Measurements from ENCODE around the gene SH2D2A.
A peak's percentile ranks its signal among the peaks of the same experiment; 100 is the strongest.

SH2D2A gene

GRCh38 chr1:156812293-156812990 is 4.2 kb downstream of the SH2D2A start:
- Histone ChIP-seq H3K4me3 (ENCODE audit: low read length in 2 of 2) (no peak overlapping the region), H3K27ac (ENCODE audit: low read depth in 2 of 2, low read length in 2 of 2) (no peak overlapping the region), H3K4me1 (ENCODE audit: control insufficient read depth in 2 of 2, insufficient read depth in 2 of 2, low read length in 2 of 2) (peaks cover 16 to 18% of the 10 kb centered on the region in 2 donors), H3K9ac (ENCODE audit: low read depth in 1 of 2, low read length in 2 of 2) (no peak overlapping the region), H3K9me3 (ENCODE audit: control insufficient read depth in 2 of 2, low read length in 2 of 2) (no peaks in the 10 kb centered on the region), H3K27me3 (ENCODE audit: control insufficient read depth in 2 of 2, insufficient read depth in 2 of 2, low read length in 2 of 2) (no peaks in the 10 kb centered on the region), H3K36me3 (ENCODE audit: control insufficient read depth in 2 of 2, insufficient read depth in 2 of 2, low read length in 2 of 2) (no peaks in the 10 kb centered on the region)

GRCh38 chr1:156811168-156811567 is 5.5 kb downstream of the SH2D2A start:
- Histone ChIP-seq H3K36me3 (ENCODE audit: control insufficient read depth in 2 of 2, insufficient read depth in 2 of 2, low read length in 2 of 2) (no peaks in the 10 kb centered on the region), H3K27ac (ENCODE audit: low read depth in 2 of 2, low read length in 2 of 2) (no peak overlapping the region), H3K9me3 (ENCODE audit: control insufficient read depth in 2 of 2, low read length in 2 of 2) (no peaks in the 10 kb centered on the region), H3K4me3 (ENCODE audit: low read length in 2 of 2) (no peak overlapping the region), H3K4me1 (ENCODE audit: control insufficient read depth in 2 of 2, insufficient read depth in 2 of 2, low read length in 2 of 2) (peaks cover 14 to 18% of the 10 kb centered on the region in 2 donors), H3K27me3 (ENCODE audit: control insufficient read depth in 2 of 2, insufficient read depth in 2 of 2, low read length in 2 of 2) (no peaks in the 10 kb centered on the region), H3K9ac (ENCODE audit: low read depth in 1 of 2, low read length in 2 of 2) (no peak overlapping the region)

- Histone ChIP-seq H3K27me3 (ENCODE audit: control insufficient read depth in 2 of 2, insufficient read depth in 2 of 2, low read length in 2 of 2) (no peaks in the 10 kb centered on the region), H3K36me3 (ENCODE audit: control insufficient read depth in 2 of 2, insufficient read depth in 2 of 2, low read length in 2 of 2) (no peaks in the 10 kb centered on the region), H3K4me1 (ENCODE audit: control insufficient read depth in 2 of 2, insufficient read depth in 2 of 2, low read length in 2 of 2) (peaks cover 14 to 17% of the 10 kb centered on the region in 2 donors), H3K9ac (ENCODE audit: low read depth in 1 of 2, low read length in 2 of 2) (no peak overlapping the region), H3K4me3 (ENCODE audit: low read length in 2 of 2) (no peak overlapping the region), H3K27ac (ENCODE audit: low read depth in 2 of 2, low read length in 2 of 2) (no peak overlapping the region), H3K9me3 (ENCODE audit: control insufficient read depth in 2 of 2, low read length in 2 of 2) (no peaks in the 10 kb centered on the region)
Observed at GRCh38 chr1:156809711-156810366, 6.8 kb downstream of the SH2D2A start.

- Histone ChIP-seq H3K36me3 (ENCODE audit: control insufficient read depth in 2 of 2, insufficient read depth in 2 of 2, low read length in 2 of 2) (no peaks in the 10 kb centered on the region), H3K4me1 (ENCODE audit: control insufficient read depth in 2 of 2, insufficient read depth in 2 of 2, low read length in 2 of 2) (peaks cover 11% of the 10 kb centered on the region in 2 donors), H3K4me3 (ENCODE audit: low read length in 2 of 2) (no peak overlapping the region), H3K9ac (ENCODE audit: low read depth in 1 of 2, low read length in 2 of 2) (no peak overlapping the region), H3K27ac (ENCODE audit: low read depth in 2 of 2, low read length in 2 of 2) (no peak overlapping the region), H3K9me3 (ENCODE audit: control insufficient read depth in 2 of 2, low read length in 2 of 2) (no peaks in the 10 kb centered on the region), H3K27me3 (ENCODE audit: control insufficient read depth in 2 of 2, insufficient read depth in 2 of 2, low read length in 2 of 2) (no peaks in the 10 kb centered on the region)
Observed at GRCh38 chr1:156809281-156809680, 7.4 kb downstream of the SH2D2A start.

- no peaks in the 10 kb centered on the region for H3K36me3 ChIP-seq (ENCODE audit: control insufficient read depth in 2 of 2, insufficient read depth in 2 of 2, low read length in 2 of 2)
- peaks cover 2 to 4% of the 10 kb centered on the region in 2 donors for H3K4me1 ChIP-seq (ENCODE audit: control insufficient read depth in 2 of 2, insufficient read depth in 2 of 2, low read length in 2 of 2)
- H3K9me3 ChIP-seq (ENCODE audit: control insufficient read depth in 2 of 2, low read length in 2 of 2), result no peaks in the 10 kb centered on the region
- H3K27me3 ChIP-seq (ENCODE audit: control insufficient read depth in 2 of 2, insufficient read depth in 2 of 2, low read length in 2 of 2), result no peaks in the 10 kb centered on the region
- no peak overlapping the region for H3K9ac ChIP-seq (ENCODE audit: low read depth in 1 of 2, low read length in 2 of 2)
- no peak overlapping the region for H3K4me3 ChIP-seq (ENCODE audit: low read length in 2 of 2)
- H3K27ac ChIP-seq (ENCODE audit: low read depth in 2 of 2, low read length in 2 of 2), result no peak overlapping the region
Observed at GRCh38 chr1:156808186-156809030, 8.2 kb downstream of the SH2D2A start.

- H3K27ac ChIP-seq (ENCODE audit: low read depth in 2 of 2, low read length in 2 of 2), result no peak overlapping the region
- H3K36me3 ChIP-seq (ENCODE audit: control insufficient read depth in 2 of 2, insufficient read depth in 2 of 2, low read length in 2 of 2), result no peaks in the 10 kb centered on the region
- H3K9ac ChIP-seq (ENCODE audit: low read depth in 1 of 2, low read length in 2 of 2), result no peak overlapping the region
- H3K27me3 ChIP-seq (ENCODE audit: control insufficient read depth in 2 of 2, insufficient read depth in 2 of 2, low read length in 2 of 2), result no peaks in the 10 kb centered on the region
- H3K9me3 ChIP-seq (ENCODE audit: control insufficient read depth in 2 of 2, low read length in 2 of 2), result no peaks in the 10 kb centered on the region
- no peaks in the 10 kb centered on the region for H3K4me1 ChIP-seq (ENCODE audit: control insufficient read depth in 2 of 2, insufficient read depth in 2 of 2, low read length in 2 of 2)
- no peak overlapping the region for H3K4me3 ChIP-seq (ENCODE audit: low read length in 2 of 2)
Observed at GRCh38 chr1:156807627-156808026, 9.0 kb downstream of the SH2D2A start.

GRCh38 chr1:156806512-156807440 is 9.9 kb downstream of the SH2D2A start:
- H3K9ac ChIP-seq (ENCODE audit: low read depth in 1 of 2, low read length in 2 of 2), result no peak overlapping the region
- H3K4me3 ChIP-seq (ENCODE audit: low read length in 2 of 2), result no peak overlapping the region
- no peaks in the 10 kb centered on the region for H3K4me1 ChIP-seq (ENCODE audit: control insufficient read depth in 2 of 2, insufficient read depth in 2 of 2, low read length in 2 of 2)
- peak overlapping the region in 1 of 2 donors; percentile 16 for H3K27ac ChIP-seq (ENCODE audit: low read depth in 2 of 2, low read length in 2 of 2)
- H3K9me3 ChIP-seq (ENCODE audit: control insufficient read depth in 2 of 2, low read length in 2 of 2), result no peaks in the 10 kb centered on the region
- no peaks in the 10 kb centered on the region for H3K27me3 ChIP-seq (ENCODE audit: control insufficient read depth in 2 of 2, insufficient read depth in 2 of 2, low read length in 2 of 2)
- H3K36me3 ChIP-seq (ENCODE audit: control insufficient read depth in 2 of 2, insufficient read depth in 2 of 2, low read length in 2 of 2), result peaks cover 0 to under 1% of the 10 kb centered on the region in 2 donors

- H3K9me3 ChIP-seq (ENCODE audit: control insufficient read depth in 2 of 2, low read length in 2 of 2), result no peaks in the 10 kb centered on the region
- H3K27me3 ChIP-seq (ENCODE audit: control insufficient read depth in 2 of 2, insufficient read depth in 2 of 2, low read length in 2 of 2), result no peaks in the 10 kb centered on the region
- H3K36me3 ChIP-seq (ENCODE audit: control insufficient read depth in 2 of 2, insufficient read depth in 2 of 2, low read length in 2 of 2), result peaks cover 8 to 9% of the 10 kb centered on the region in 2 donors
- H3K27ac ChIP-seq (ENCODE audit: low read depth in 2 of 2, low read length in 2 of 2), result peak overlapping the region in 1 of 2 donors; percentile 16
- no peak overlapping the region for H3K9ac ChIP-seq (ENCODE audit: low read depth in 1 of 2, low read length in 2 of 2)
- H3K4me3 ChIP-seq (ENCODE audit: low read length in 2 of 2), result no peak overlapping the region
- no peaks in the 10 kb centered on the region for H3K4me1 ChIP-seq (ENCODE audit: control insufficient read depth in 2 of 2, insufficient read depth in 2 of 2, low read length in 2 of 2)
Observed at GRCh38 chr1:156805766-156806511, 10.7 kb downstream of the SH2D2A start.

GRCh38 chr1:156804572-156805243 is 11.9 kb downstream of the SH2D2A start:
- H3K27ac ChIP-seq (ENCODE audit: low read depth in 2 of 2, low read length in 2 of 2), result no peak overlapping the region
- H3K4me3 ChIP-seq (ENCODE audit: low read length in 2 of 2), result no peak overlapping the region
- no peaks in the 10 kb centered on the region for H3K4me1 ChIP-seq (ENCODE audit: control insufficient read depth in 2 of 2, insufficient read depth in 2 of 2, low read length in 2 of 2)
- no peaks in the 10 kb centered on the region for H3K27me3 ChIP-seq (ENCODE audit: control insufficient read depth in 2 of 2, insufficient read depth in 2 of 2, low read length in 2 of 2)
- no peak overlapping the region for H3K9ac ChIP-seq (ENCODE audit: low read depth in 1 of 2, low read length in 2 of 2)
- H3K36me3 ChIP-seq (ENCODE audit: control insufficient read depth in 2 of 2, insufficient read depth in 2 of 2, low read length in 2 of 2), result peaks cover 18 to 21% of the 10 kb centered on the region in 2 donors
- H3K9me3 ChIP-seq (ENCODE audit: control insufficient read depth in 2 of 2, low read length in 2 of 2), result no peaks in the 10 kb centered on the region
